HFFc6 (cell line): Measurements from ENCODE around the gene ARHGEF39. TPM values are rescaled to one million over a fixed set of nuclear protein-coding genes. Genes with fewer than 3 reads are reported as not detected.

Experiments
- DNase-seq: peaks from one replicate; pipeline ENCODE4 v3.0.0-alpha.2; 2018
- H3K27ac Mint-ChIP-seq: 2 replicates; pipeline ENCODE4 v1.8.0; 2020; ENCODE audit warnings: mild to moderate bottlenecking, mixed read lengths
- H3K27me3 Mint-ChIP-seq: 2 replicates; pipeline ENCODE4 v1.8.0; 2021; ENCODE audit warnings: mild to moderate bottlenecking, moderate library complexity, mixed read lengths; ENCODE audit not compliant: insufficient read depth
- H3K36me3 Mint-ChIP-seq: 2 replicates; pipeline ENCODE4 v1.8.0; 2021; ENCODE audit warnings: low read depth, mixed read lengths
- H3K4me1 Mint-ChIP-seq: 2 replicates; pipeline ENCODE4 v1.8.0; 2020; ENCODE audit warnings: low read depth, mixed read lengths
- H3K4me3 Mint-ChIP-seq: 2 replicates; pipeline ENCODE4 v1.8.0; 2020; ENCODE audit warnings: mild to moderate bottlenecking, moderate library complexity, mixed read lengths
- H3K9me3 Mint-ChIP-seq: 2 replicates; pipeline ENCODE4 v1.8.0; 2020; ENCODE audit warnings: mild to moderate bottlenecking, mixed read lengths
- CTCF ChIP-seq: fragments of 200-600 bp; sonication (generic); IDR thresholded peaks from 2 replicates; pipeline ENCODE4 v1.5.0; 2021; ENCODE audit warnings: antibody characterized with exemption, mild to moderate bottlenecking
- total RNA-seq, 6 experiments: library from RNA; stranded (reverse); fragmentation: NEBNext Ultra II Directional; extraction: Animal tissue kit (Norgen Biotek cat#: 25700); gene quantifications; 2 replicates in 1 of 6; 3 replicates in 5 of 6; pipeline ENCODE4 v1.2.3, GENCODE V29; 2021

The ARHGEF39 gene
- total RNA-seq, 6 experiments from 2014 or later = 1.7 to 4.4 (median 2.6) TPM

- no peak overlapping the region for H3K4me3 Mint-ChIP-seq
- DNase-seq = no peak
- peaks cover 3% of the 10 kb centered on the region for H3K27me3 Mint-ChIP-seq
- no peak for TF ChIP-seq CTCF
- no peak overlapping the region for H3K27ac Mint-ChIP-seq
- no peaks in the 10 kb centered on the region for H3K9me3 Mint-ChIP-seq
- H3K36me3 Mint-ChIP-seq = peaks cover 41% of the 10 kb centered on the region
- no peaks in the 10 kb centered on the region for H3K4me1 Mint-ChIP-seq
These were observed 40.4 kb upstream of the ARHGEF39 start for GRCh38 chr9:35705372-35705771.

GRCh38 chr9:35703906-35704672, 39.1 kb upstream of the ARHGEF39 start:
- Mint-ChIP-seq H3K9me3 (no peaks in the 10 kb centered on the region), H3K4me1 (no peaks in the 10 kb centered on the region), H3K4me3 (no peak overlapping the region), H3K36me3 (peaks cover 37% of the 10 kb centered on the region), H3K27me3 (peaks cover 3% of the 10 kb centered on the region), H3K27ac (no peak overlapping the region)
- no peak for TF ChIP-seq CTCF
- no peak for DNase-seq

- H3K36me3 Mint-ChIP-seq = peaks cover 27% of the 10 kb centered on the region
- H3K27me3 Mint-ChIP-seq = peaks cover 3% of the 10 kb centered on the region
- H3K9me3 Mint-ChIP-seq = no peaks in the 10 kb centered on the region
These were observed 37.7 kb upstream of the ARHGEF39 start for GRCh38 chr9:35702696-35703095.

GRCh38 chr9:35700942-35701341, 35.9 kb upstream of the ARHGEF39 start:
- TF ChIP-seq CTCF = no peak
- Mint-ChIP-seq H3K36me3 (peaks cover 27% of the 10 kb centered on the region), H3K4me3 (no peak overlapping the region), H3K9me3 (no peaks in the 10 kb centered on the region), H3K27ac (no peak overlapping the region), H3K27me3 (peaks cover 7% of the 10 kb centered on the region), H3K4me1 (peaks cover 21% of the 10 kb centered on the region)
- no peak for DNase-seq

More at GRCh38 chr9:35702696-35703095, 37.7 kb upstream of the ARHGEF39 start:
- TF ChIP-seq CTCF = no peak
- no peak overlapping the region for H3K4me3 Mint-ChIP-seq
- peak overlapping the region; percentile 12; the same call in 1 of the 2 replicates for H3K27ac Mint-ChIP-seq
- peaks cover 4% of the 10 kb centered on the region; the same call in 1 of the 2 replicates for H3K4me1 Mint-ChIP-seq
- no peak for DNase-seq

GRCh38 chr9:35700031-35700430, 35.0 kb upstream of the ARHGEF39 start:
- Mint-ChIP-seq H3K36me3 (peaks cover 27% of the 10 kb centered on the region), H3K4me3 (no peak overlapping the region), H3K4me1 (peaks cover 28% of the 10 kb centered on the region), H3K27me3 (peaks cover 4% of the 10 kb centered on the region; the same call in 1 of the 2 replicates), H3K27ac (no peak overlapping the region), H3K9me3 (no peaks in the 10 kb centered on the region)
- TF ChIP-seq CTCF = no peak
- no peak for DNase-seq
